Middle frontal gyrus (tissue), 1 donor: ENCODE data around the gene OTOP3.
A peak's percentile ranks its signal among the peaks of the same experiment; 100 is the strongest.
"Not testable (repeated sequence)": the region's sequence is repeated elsewhere in the genome, so short reads cannot be mapped to it uniquely, and the experiment has no call there.

Experiments
- DNase-seq: peaks from one replicate; pipeline ENCODE4 v3.0.0-alpha.2; 2015; ENCODE audit warnings: low spot score; ENCODE audit errors: extremely low spot score

OTOP3 gene

GRCh38 chr17:74961657-74962350 is 26.1 kb downstream of the OTOP3 start:
- peak; percentile 65 for DNase-seq

- peak; percentile 13 for DNase-seq
Observed at GRCh38 chr17:74962622-74963394, 27.1 kb downstream of the OTOP3 start.

GRCh38 chr17:74963656-74964055 is 28.0 kb downstream of the OTOP3 start:
- no peak for DNase-seq

GRCh38 chr17:74964246-74964761 is 28.6 kb downstream of the OTOP3 start:
- DNase-seq: no peak

GRCh38 chr17:74964988-74965622 is 29.4 kb downstream of the OTOP3 start:
- DNase-seq: no peak

GRCh38 chr17:74968361-74968780 is 32.7 kb downstream of the OTOP3 start:
- DNase-seq: no peak

- not testable (repeated sequence) for DNase-seq
Observed at GRCh38 chr17:74969501-74969900, 33.8 kb downstream of the OTOP3 start.

GRCh38 chr17:74970395-74970794 is 34.7 kb downstream of the OTOP3 start:
- no peak for DNase-seq

- DNase-seq: no peak
Observed at GRCh38 chr17:74971069-74971841, 35.6 kb downstream of the OTOP3 start.

GRCh38 chr17:74971842-74972106 is 36.1 kb downstream of the OTOP3 start:
- DNase-seq: no peak

- peak; percentile 36 for DNase-seq
Observed at GRCh38 chr17:74972107-74972972, 36.6 kb downstream of the OTOP3 start, which contains the start of gene HID1. HID1 (minus strand) TSS chr17:74972759; CDS start chr17:74972656, 103 bp downstream.

- no peak for DNase-seq
Observed at GRCh38 chr17:74972973-74973328, 37.3 kb downstream of the OTOP3 start.

GRCh38 chr17:74975943-74976342 is 40.2 kb downstream of the OTOP3 start:
- no peak for DNase-seq

GRCh38 chr17:74977802-74978201 is 42.1 kb downstream of the OTOP3 start:
- no peak for DNase-seq

GRCh38 chr17:74978240-74978639 is 42.5 kb downstream of the OTOP3 start:
- no peak for DNase-seq

- no peak for DNase-seq
Observed at GRCh38 chr17:74979408-74980146, 43.9 kb downstream of the OTOP3 start.

- DNase-seq: no peak
Observed at GRCh38 chr17:74981318-74981978, 45.8 kb downstream of the OTOP3 start.

- DNase-seq: peak; percentile 80
Observed at GRCh38 chr17:74981979-74982662, 46.4 kb downstream of the OTOP3 start.
